ENCODE data around the gene MYD88.

- TF ChIP-seq EZH2 (IDR thresholded peaks at IDR 0.05; ENCODE audit: insufficient read depth, poor library complexity, severe bottlenecking), result no peak
- TF ChIP-seq EZH2phosphoT487 (IDR thresholded peaks at IDR 0.05; ENCODE audit: insufficient read depth, low read depth), result no peak
Observed at GRCh38 chr3:38149708-38150107, 11.2 kb downstream of the MYD88 start.
